Ovary (tissue), 3 donors: Measurements from ENCODE around the gene KRT35.

ENCODE experiments used
- POLR2A ChIP-seq: fragments of 450-650 bp; IDR thresholded peaks from one replicate; pipeline ENCODE4 v1.6.1; 2017; ENCODE audit warnings: antibody characterized with exemption, mild to moderate bottlenecking, moderate library complexity
- TF ChIP-seq, protein P1 (sequence below), 3 donors: fragments of 450-650 bp in 2 of 3; fragments of 200-600 bp in 1 of 3; IDR thresholded peaks; one replicate each; pipeline versions ENCODE4 v1.5.1 to v1.8.0; 2016 to 2022; ENCODE audit warnings: antibody characterized with exemption in 3 of 3, mild to moderate bottlenecking in 1 of 3
- donor health status: DM: no; HTN: no; CAD: no.

DNA sequence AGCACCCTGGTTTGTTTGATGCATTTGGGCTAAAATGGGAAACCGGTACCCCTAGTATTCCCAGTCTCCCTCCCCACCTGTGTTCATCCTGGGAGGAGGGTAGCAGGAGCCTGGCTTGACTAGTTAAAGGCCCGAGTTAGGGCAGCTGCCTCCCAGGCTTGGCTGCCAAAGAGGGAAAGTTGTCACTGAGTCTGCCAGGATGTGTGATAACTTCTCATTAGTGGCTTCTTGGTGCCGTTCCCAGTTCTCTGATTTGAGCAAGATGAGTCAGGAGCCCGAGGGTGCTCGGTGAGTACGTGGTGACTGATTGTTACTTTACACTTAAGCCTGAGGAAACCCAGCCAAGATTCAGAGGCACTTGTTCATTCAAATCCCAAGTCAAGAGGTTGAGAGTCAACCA is 16.3 kb downstream of the KRT35 start:
- TF ChIP-seq, protein P1, sequence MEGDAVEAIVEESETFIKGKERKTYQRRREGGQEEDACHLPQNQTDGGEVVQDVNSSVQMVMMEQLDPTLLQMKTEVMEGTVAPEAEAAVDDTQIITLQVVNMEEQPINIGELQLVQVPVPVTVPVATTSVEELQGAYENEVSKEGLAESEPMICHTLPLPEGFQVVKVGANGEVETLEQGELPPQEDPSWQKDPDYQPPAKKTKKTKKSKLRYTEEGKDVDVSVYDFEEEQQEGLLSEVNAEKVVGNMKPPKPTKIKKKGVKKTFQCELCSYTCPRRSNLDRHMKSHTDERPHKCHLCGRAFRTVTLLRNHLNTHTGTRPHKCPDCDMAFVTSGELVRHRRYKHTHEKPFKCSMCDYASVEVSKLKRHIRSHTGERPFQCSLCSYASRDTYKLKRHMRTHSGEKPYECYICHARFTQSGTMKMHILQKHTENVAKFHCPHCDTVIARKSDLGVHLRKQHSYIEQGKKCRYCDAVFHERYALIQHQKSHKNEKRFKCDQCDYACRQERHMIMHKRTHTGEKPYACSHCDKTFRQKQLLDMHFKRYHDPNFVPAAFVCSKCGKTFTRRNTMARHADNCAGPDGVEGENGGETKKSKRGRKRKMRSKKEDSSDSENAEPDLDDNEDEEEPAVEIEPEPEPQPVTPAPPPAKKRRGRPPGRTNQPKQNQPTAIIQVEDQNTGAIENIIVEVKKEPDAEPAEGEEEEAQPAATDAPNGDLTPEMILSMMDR (IDR thresholded peaks at IDR 0.05): no peak
- TF ChIP-seq POLR2A: no peak
